NK-92 (cell line): Measurements from ENCODE around the gene ST3GAL3.

Experiments
- DNase-seq: peaks from one replicate; lab custom pipeline; 2025; ENCODE audit not compliant: unreplicated experiment; lab: John Stamatoyannopoulos, UW

Gene ST3GAL3

DNA sequence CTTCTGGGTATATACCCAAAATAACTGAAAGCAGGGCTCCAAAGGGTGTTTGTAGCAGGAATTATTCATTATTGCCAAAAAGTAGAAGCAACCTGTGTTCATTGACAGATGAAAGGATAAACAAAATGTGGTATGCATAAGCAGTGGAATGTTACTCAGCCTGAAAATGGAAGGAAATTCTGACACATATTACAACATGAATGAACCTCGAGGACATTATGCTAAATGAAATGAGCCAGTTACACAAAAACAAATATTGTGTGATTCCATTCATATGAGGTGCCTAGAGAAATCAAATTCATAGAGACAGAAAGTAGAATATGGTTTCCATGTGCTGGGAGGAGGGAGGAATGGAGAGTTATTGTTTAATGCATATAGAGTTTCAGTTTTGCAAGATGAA lies 140.0 kb downstream of the ST3GAL3 start:
- no peak for DNase-seq

DNA sequence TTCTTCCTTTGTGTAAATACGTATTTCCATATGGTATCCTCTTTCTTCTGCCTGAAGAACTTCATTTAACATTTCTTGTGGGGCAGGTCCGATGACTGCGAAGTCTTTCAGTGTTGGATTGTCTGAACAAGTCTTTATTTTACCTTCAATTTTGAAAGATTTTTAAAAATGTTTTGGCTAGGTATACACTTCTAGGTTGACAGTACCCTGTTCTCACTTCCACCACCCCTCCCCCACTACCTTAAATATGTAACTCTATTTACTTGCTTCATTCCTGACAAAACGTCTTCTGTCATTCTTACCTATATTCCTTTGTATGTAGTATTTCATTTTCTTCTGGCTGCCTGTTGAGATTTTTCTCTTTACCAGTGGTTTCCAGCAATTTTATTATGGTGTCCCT lies 140.5 kb downstream of the ST3GAL3 start:
- DNase-seq = no peak

DNA sequence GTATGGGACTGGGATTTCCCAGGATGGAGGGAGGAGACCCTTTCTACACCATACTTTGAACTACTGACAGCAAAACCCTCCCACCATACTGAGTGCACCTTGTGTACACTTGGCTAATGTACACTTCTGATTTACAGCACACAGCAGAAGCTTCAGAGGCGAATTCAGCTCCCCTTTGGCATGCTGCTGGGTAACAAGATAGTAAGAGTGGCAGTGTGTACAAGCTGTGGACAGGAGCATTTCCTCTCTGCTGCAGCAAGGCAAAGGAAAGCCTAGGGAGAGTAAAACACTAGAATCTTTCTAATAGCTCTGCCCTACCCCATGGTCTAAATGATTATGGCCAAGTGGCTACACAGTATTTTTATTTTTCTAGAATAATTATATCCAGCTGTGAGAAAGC lies 142.3 kb downstream of the ST3GAL3 start:
- no peak for DNase-seq

DNA sequence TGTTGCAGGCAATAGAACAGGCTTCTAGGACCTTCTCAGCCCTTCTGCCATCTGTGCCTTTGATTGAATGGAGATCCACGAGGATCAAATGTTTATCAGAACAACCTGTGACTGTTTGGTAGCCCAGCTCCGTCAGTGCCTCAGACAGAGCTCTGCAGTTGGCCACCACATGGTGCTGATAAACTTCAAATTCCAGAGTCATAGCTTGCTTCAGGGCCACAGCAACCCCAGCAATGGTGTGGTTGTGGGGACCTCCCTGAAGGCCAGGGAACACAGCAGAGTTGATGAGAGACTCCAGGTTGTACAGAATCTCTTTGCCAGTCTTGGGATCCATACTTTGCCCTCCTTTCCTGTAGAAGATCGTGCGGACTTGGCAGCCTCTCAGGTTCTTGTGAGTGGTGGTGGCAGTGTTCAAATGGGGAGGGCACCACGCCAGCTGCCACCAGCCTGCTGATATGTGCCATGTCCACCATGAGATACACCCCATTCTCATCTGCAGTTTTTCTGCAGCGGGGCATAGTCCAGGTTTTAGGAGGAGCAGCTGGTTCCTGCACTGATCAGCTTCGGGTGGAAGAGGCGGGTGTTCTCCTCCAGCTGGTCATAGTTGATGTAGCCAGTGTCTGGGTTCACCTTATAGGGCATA lies 143.4 kb downstream of the ST3GAL3 start:
- DNase-seq = no peak

DNA sequence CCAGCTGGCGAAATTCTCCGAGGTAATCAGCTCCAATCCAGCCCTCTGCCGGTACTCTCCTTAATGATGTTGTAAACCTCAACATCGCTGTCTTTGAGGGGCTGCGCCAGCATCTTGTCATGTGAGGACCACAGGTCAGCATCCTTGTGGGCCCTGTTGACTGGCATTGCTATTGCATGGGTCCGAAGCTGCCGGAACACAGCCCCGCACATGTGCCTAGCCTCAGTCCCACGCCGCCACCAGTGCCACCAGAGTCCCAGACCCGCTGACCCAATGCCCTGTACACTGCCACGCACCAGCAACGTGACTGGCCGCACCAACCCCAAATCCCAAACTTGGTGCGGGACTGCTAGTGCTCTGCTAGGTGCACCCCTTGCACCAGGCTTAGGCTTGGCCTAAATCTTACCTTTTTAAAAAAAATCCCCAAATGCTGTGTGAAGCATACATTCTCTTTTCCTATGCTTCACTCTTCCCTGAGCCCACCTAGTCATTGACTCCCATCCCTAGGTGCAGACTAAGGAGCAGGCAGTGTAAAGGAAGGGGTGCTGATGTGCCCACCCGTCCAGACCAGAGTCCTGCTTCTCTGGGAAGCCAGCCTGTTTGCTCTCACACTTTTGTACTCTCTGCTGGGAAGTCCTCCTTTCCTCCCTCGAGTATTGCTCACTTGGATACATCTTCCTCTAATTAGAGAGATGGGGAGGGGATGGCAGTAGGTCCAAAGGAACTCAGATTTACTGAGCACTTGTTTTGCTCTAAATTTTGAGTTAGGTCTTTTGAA lies 144.4 kb downstream of the ST3GAL3 start:
- DNase-seq = no peak

DNA sequence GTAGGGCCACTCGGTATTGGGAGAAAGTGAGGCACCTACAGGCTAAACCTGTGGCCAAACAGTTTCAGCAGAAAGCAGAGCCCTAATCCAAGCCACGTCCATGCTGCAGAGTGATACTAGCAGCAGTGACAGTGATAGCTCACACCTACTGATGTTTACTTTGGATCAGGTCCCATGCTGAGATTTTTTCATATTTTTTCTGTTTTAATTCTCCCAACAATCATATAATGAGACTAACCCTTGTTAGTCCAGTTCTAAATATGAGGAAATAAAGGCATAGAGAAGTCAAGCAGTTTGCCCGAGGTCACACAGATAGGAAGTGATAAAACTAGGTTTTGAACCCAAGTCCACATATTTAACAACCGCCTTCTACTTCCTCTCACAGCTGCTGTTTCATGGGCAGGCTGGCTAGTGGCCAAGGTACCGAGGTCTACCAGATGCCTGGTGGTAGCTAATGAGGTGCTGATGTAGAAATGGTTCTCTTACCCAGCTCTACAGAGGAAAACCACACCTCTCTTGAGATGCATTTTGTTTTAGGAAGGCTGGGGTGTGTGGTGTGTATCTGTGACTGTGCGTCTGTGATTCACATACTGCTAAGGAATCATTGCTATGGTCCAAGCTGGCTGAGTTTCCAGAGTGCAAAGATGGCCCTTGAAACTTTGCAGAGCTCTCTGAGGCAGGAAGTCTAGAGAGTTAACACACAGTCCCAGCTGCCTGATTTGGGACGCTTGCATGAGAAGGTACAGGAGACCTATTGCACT lies 146.0 kb downstream of the ST3GAL3 start:
- DNase-seq = no peak

DNA sequence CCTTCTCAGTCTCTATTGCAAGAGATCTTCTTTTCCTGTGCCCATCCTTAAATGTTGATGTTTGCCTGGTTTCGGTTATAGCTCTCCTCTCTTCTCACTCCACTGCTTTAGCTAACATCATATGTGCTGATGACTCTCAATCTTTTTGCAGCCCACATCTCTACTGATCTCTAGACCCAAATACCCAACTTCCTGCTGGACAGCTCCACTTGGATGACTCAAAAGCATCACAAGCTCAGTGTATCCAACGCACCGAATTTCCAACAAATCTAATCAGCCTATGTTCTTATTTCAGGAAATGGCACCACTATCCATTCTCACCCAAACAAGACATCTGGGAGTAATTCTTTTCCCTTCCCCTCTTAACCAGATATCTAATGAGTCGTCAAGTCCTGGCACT lies 147.1 kb downstream of the ST3GAL3 start:
- DNase-seq = no peak

DNA sequence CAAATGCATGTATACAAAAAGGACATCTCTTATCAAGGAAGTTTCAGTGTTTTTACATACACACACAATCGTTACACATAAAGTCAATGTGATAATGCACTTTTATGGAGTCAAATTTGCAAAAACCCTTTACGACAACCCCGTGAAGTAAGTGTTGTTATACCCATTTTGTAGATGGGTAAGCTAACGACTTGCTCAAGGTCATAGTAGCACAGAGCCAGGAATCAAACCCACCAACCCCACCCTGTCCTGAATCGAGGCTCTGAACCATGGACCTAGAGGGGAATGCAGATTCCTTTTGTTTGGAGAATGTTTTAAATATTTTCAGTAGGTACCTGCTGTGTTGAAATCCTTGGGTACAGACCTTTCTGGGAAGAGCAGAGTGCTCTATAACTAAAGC lies 148.9 kb downstream of the ST3GAL3 start:
- no peak for DNase-seq

DNA sequence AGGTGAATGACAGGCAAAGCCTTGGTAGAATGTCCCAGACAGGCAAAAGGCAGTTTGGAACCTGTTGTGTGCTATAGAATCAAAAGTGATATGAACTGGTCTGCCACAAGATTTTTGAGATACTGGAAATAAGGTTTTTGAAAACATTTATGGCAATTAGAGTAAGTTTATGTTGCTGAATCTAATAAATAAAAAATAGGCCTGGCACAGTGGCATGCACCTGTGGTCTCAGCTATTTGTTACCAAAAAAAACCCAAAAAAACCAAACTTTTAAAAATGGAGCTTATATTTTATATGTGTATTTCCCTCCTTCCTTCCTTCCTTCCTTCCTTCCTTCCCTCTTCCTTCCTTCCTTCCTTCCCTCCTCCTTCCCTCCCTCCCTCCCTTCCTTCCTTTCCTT lies 149.8 kb downstream of the ST3GAL3 start:
- DNase-seq = no peak

DNA sequence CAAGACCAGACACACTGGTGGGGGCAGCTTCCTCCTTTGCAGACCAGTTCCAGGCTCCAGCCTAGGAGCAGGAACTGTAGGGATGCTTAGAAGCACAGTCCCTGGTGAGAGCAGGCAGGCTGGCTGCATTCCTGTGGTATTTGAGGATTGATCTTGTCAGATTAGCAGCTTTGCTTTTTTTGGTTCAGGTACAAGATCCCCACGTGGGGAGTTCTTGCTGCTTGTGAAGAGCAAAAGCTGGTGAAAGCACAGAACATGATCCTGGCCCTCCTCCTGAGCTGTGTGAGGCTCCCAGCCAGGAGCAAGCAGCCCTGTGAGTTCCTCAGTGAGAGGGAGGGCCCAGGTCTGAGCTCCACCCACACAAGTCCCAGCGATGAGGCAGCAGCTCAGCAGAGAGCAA lies 151.0 kb downstream of the ST3GAL3 start:
- DNase-seq = no peak

DNA sequence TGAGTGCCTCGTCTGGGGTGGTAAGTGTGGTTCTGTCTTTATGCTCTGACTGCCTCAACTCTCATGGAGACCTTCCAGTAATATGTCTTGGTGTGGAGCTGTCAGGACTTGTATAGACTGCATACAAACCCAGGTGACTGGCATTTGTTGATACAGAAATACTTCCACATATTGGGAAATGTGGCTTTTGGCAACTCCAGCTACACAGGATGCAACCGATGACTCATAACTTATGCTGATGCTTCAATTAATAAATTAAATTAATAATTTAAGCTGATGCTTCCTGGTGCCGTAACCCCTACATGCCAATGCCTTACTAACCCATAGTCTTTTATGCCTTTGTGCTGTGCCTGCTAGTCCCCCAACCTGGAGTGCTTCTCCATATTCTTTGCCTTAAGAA lies 154.0 kb downstream of the ST3GAL3 start:
- no peak for DNase-seq

DNA sequence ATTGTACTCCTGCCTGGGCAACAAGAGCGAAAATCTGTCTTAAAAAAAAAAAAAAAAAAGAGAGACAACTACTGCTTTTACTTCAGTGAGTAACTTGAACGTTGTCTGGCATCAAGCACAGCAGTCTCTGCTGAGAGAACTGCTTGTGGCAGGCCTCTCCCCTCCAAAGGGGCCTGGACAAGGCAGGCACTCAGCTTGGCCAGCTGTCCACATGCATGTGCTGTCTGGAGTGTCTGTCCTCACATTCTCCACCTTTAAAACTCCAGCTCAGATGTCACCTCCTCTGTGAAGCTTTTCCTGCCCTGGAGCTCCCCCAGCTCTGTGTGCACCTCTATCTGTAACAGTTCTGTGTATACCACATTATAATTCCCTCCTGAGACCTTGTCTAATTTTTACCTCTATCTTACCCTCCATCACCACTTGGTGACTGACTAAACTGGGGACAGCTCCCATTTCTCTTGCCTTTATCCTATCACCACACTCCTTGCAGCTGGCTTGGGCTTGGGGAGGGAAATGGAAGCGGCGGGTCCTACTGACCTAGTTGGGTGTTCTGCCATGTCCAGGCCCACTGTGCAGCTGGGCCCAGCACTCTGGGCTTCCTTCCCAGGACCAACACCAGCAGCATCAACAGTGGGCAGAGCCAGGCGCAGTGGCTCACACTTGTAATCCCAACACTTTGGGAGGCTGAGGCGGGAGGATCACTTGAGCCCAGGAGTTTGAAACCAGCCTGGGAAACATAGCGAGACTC lies 154.8 kb downstream of the ST3GAL3 start:
- DNase-seq = no peak

DNA sequence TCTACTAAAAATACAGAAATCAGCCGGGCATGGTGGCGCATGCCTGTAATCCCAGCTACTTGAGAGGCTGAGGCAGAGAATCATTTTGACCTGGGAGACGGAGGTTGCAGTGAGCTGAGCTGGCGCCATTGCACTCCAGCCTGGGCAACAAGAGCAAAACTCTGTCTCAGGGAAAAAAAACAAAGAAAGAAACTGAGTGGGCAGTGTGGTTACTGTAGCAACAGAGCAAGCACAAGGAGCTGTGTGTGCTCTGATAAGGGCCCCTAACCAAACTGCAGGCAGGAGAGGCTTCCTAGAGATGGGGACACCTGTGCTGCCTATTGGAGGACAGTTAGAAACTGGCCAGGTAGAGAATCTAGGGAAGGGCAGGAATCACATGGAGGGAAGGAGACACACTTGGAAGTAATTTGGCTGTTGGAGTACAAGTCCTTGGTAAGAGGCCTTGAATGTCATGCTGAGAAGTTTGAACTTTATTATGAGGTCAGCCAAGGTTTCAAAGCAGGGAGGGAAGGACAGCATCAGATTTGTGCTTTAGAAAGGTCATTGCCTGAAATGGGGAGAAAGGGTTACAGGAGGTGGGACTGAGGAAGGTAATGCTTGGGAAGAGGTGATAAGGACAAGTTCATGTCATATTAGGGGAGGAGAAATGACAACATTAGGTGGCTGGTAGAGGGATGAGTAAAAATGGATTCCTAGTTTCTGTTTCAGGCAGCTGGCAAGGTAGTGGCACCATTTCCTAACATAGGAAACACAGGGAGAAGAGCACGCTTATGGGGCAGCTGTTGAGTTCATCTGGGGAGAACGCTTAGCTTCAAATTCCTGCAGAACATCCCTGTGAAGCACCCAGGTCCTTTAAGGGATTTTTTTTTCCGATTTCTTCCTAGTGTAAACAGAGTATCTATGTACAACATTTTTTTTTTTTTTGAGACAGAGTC lies 157.0 kb downstream of the ST3GAL3 start:
- DNase-seq = no peak

DNA sequence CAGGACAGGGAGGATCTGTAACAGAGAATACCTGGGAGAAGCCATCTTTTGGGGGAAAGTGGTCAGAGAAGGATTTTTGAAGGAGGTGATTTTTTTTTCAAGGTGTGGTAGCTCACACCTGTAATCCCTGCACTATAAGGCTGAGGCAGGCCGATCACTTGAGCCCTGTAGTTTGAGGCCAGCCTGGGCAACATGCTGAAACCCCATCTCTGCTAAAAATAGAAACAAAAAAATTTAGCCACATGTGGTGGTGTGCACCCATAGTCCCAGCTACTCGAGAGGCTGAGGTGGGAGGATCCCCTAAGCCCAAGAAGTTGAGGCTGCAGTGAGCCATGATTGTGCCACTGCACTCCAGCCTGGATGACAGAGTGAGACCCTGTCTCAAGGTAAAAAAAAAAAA lies 158.9 kb downstream of the ST3GAL3 start:
- DNase-seq = no peak

DNA sequence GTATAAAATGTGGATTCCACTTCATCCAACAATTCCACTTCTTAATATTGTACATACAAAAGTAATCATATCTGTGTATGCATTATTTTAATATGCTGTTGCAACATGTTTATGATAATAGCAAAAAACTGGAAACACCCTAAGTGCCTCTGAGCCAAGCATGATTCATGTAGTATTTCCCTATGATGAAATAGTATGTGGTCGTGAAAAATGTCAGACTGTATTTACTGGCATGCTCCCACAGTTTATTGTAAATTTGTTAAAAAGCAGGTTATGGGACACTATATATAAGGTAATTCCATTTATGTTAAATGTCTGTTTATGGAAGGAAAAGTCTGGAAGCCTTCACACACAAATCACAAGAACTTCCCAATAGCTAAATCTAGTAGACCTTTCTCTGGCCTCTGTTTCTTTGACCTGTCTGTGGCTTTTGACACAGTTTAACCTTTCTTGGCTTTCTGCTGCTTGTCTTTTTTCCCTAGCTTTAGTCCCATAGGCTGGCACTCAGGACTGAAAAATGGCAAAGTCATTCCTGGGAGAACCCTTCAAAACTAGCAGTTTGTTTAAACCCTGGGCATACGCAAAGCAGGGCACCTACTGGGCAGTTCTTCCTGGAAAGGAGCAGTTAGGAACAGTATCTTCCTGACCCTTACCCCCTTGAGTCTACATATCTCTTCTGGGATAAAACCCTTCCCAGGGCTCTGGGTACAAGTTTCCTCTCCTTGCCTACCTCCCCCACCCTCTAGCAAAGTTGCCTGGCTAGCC lies 160.8 kb downstream of the ST3GAL3 start:
- DNase-seq = no peak

DNA sequence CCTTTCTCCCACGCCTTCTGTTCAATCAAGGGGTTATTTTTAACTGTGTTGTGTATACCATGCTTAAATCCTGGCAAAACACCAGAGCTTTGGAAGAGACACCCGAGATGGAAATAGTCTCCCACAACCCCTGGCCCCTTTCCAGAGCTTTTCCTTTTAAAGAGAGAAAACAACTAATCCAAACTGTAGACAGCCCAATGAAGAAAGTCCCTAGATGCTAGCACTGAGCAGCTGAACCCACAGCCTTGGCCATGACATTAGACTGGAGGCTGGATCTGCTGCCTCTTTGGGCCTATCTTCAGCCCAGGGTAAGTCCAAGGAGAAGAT lies 161.4 kb downstream of the ST3GAL3 start:
- no peak for DNase-seq

DNA sequence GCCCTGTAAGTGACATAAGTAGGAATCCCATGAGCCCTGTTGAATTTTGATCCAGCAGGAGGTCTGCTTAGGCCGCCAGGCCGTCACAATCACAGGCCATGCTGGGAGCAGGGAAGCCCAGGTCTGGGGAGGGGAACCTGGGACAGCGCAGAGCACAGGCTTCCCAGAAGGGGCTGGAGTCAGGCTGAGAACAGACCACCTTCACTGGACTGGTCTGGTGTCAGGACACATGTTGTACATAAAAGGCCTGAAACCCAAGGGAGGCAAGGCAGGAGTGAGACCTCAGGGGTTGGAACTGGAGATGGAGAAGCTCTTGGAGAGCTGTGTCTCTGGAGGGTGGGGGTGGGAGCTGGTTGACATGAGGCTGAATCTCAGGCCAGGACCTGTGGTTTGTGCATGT lies 163.0 kb downstream of the ST3GAL3 start:
- DNase-seq = no peak

DNA sequence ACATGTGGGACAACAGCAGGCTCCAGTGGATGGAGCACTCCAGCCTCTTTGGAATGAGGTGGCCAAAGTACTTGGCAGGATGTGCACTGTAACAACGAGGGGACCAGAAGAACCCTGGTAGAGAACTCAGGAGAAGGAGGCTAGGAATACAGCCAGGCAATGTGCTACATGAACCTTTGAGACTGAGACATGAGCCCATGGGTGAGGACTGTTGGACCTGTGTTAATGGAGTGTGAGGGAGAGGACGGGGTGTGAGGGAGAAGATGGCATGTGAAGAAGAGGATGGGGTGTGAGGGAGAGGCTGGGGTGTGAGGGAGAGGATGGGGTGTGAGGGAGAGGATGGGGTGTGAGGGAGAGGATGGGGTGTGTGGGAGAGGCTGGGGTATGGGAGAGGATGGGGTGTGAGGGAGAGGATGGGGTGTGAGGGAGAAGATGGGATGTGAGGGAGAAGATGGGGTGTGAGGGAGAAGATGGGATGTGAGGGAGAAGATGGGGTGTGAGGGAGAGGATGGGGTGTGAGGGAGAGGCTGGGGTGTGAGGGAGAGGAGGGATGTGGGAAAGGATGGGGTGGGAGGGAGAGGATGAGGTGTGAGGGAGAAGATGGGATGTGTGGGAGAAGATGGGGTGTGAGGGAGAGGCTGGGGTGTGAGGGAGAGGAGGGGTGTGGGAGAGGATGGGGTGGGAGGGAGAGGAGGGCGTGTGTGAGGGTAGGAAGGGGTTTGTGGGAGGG lies 164.0 kb downstream of the ST3GAL3 start:
- DNase-seq = no peak

DNA sequence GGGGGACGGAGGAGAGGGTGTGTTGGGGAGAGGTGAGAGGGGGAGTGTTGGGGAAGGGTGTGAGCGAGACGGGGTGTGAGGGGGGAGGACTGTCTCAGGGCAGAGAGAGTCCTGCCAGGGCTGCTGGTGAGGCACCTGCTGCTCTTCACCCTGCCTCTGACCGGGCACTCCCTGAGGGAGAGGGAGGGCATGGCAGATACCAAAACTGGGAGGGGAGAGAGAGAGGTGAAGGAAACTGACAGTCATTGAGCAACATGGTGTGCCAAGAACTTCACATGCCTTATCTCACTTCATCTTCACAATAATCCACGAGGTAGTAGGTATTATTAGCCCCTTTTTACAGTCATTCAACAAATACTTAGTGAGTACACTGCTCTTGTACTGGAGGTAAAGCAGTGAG lies 164.9 kb downstream of the ST3GAL3 start:
- no peak for DNase-seq
